Inflammatory macrophage treated with lipopolysaccharide for 1 hour (primary cell): ENCODE data around the gene CCDC186.

Source experiments
- DNase-seq, 2 donors: peaks; one replicate each; pipeline ENCODE4 v3.0.0-alpha.2; 2020 to 2022

CCDC186 gene

DNA sequence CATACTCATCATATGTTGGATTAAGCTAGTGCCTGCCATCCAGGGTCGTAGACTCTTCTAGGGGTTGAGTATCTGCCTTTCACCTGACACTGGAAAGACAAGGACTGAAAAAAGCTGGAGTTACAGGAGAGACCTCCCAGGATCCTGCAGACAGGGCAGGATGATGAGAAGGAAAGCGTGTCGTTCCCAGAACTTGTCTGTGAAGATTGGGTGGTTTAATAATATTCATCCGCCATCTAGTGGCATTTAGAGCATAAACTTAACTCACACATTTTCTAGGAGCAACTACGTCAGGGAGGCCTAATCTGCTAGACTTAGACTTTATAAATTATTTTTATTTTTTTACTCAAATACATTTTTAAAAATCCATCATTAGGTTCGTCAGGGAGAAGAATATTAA, 70.7 kb downstream of the CCDC186 start:
- DNase-seq = peak; percentile 38 to 72

DNA sequence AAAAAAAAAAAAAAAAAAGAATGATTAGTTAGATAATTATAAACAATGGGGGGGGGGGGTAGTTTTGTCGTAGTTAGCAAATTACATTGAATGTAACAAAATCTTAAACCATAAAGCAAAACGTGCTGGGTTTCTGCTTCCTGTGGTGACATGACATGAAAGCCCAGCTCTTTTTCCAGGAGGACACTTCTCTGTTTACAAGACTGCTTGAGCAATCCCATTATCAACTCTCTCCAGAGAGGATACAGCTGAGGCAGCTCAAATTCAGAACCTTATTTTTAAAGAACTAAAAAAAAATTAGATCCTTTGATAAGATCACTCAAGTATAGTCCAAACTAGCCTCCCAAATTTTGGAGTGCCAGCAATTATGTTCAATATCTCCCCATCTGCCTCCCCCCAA, 71.7 kb downstream of the CCDC186 start:
- peak; percentile 27 to 43 for DNase-seq

DNA sequence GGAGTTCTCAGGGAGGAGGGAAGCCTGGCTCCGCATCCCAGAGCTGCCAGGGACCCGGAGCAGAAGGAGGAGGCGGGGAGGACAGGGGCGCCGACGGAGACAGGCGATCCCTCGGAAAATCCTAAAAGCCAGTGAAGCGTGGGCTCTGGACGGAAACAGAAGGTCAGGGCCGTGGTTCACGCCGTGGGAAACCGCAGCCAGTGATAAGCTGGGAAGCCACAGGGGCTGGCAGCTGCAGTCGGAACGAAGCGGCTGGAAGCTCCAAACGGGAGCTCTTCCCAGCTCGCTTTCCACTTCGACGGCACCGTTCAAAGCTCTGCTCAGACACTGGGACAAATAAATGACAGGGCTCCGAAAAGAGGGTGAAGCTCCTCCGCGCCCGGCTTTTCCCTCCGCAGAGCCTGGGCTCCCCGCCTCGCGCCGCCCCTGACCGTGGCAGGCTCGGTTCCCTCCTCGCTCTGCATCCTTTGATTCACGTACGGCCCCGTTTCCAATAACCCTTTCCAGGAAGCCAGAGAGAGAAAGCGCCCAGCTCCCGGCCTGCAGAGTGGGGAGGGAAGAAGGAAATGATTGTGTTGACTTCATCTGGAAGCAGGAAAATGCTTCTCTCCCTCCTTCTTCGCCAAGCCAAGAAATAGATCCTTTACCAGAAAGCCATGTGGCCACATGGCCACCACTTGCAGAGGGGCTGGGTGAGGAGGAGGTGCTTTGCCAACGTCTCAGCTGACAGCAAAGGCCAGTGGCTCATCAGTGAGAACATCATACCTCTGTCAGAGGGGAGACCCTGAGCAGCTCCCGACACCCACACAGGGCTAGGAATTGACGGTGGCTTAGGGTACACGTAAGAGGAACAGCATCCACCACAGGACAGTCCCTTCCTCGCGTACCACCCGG, 72.9 kb downstream of the CCDC186 start:
- peak; percentile 22 to 26 for DNase-seq

DNA sequence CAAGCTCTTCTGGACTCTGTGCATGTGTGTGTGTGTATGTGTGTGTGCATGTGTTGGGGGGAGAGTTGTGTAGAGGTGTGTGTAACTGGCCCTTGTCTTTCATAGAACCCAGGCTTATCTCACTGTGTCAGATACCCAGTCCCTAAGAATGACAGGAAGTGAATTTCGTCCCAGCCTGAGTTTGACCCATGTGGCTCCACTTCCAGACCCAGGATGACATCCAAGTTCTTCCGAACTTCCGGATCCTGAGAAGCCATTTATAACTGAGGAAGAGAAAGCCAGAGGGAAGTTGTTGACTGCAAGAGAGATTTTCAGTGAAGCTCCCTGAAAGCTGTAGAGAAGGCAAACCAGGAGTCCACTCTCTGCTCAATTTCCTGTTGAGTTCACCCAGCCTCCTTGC, 77.1 kb downstream of the CCDC186 start:
- DNase-seq = no peak

DNA sequence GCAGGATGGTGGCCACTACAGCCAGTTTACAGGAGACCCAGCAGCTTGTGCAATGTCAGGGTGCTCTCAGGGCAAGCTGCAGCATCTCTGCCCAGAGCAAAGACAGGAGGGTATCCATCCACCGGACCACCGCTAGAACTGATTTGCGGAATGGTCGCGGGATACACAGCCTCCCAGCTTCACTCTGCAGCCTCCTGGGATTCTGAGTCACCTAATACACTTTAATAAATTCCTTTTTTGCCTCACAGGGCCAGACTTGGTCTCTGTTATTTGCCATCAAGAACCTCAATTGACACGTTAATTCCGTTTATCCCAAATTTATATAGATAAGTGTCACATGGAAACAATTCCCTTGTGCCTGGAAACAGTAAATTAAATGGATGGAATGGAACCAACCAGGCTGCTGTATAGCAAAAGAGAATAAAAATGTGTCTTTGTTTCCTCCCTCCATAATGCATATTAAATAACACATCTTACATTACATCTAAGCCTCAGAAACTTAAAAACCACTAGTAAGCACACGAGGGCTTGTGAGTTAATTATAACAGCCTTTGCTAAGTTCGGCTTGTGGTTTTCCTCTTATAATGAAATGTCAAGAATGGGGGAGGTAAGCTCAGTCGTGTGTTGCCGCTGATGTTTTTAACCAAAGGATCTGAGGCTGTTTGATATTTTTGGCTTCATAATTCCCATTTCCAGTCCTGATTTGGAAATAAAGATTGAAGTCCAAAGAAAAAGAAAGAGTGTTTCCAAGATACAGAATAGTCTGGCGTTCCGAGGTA, 78.3 kb downstream of the CCDC186 start:
- no peak for DNase-seq

DNA sequence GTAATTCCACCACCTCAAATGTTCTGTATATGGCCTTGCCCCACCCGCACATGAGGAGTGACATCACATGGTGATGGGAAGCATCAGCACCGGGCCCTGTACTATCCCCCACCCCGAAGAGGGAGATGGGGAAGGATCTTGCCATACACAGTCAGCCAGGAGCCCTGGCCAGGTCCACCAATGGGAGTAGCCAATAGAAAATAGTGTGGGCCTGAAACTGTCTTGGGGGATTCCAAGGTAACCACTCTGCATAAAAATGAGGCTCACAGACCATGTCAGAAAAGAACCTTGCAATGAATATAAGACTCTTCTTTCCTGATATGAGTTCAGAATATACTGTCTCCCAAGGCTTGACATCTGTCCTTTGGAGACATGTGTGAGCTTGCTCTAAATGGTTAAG, 79.2 kb downstream of the CCDC186 start:
- no peak for DNase-seq

DNA sequence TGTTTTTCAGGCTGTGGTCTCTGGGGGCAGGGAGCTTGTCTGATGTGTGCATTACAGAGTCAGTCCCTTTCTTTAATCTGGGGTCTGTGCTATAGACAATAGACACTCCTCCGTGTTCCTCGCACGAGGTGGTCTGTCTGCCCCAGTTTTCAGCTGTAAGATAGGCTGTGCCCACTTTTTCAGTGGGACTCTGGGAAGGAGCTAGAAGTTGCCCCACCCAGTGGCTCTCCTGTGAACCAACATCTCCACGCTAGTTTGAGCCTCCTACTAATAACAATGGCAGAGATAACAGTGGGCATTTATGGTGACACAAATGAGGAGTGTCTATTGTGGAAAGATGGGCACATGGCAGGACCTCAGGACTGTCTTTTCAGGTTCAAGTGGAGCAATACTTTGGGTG, 86.3 kb downstream of the CCDC186 start:
- no peak for DNase-seq

DNA sequence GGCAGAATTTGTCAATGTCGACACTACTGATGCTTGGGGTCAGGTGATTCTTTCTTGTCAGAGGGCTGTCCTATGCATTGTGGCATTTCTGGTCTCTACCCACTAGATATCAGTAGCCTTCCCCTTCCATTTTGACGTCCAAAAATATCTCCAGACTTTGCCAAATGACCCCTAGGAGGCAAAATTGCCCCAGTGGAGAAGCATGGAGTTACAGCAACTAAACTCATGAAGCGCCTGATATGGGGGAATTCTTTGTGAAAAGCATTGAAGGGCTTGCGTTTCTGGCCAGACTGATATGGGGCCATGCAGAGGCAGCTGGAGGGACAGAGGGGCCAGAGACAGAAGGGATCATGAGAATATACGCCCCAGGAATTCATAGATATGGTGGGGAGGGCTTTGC, 86.7 kb downstream of the CCDC186 start:
- no peak for DNase-seq

DNA sequence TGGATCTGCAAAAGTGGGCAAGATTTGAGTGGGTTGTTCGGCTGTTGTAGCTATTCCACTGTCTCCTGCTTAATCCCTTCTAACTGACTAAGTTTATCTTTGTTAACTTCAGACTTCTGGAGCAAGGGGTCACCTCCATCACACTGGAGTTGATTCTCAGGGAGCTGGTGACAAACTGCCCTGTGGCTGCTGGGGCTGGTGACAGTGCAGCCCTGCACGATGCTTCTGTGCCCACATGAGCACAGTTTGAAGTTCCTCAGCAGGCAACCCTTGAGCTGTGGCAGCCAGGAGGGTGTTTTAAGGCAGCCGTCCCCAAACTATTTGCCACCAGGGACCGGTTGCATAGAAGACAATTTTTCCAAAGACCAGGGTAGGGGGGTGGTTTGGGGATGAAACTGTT, 89.8 kb downstream of the CCDC186 start:
- no peak for DNase-seq

DNA sequence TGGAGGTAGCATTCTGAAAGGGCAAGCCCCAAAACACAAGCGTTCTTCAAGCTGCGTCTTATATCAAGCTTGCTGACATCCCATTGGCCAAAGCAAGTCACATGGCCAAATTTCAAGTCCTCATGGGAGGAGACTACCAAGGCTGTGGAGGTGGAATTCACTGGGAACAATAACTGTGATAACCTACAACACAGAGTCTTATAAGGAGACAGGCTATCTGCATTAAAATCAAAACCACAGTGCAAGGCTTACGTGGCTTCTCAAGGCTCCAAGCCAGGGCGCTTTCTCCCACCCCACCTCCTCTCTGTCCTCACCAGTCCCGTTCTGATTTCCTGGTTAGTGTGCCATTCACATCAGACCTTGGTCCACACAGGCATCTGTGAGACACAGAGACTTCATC, 91.0 kb downstream of the CCDC186 start:
- no peak for DNase-seq

DNA sequence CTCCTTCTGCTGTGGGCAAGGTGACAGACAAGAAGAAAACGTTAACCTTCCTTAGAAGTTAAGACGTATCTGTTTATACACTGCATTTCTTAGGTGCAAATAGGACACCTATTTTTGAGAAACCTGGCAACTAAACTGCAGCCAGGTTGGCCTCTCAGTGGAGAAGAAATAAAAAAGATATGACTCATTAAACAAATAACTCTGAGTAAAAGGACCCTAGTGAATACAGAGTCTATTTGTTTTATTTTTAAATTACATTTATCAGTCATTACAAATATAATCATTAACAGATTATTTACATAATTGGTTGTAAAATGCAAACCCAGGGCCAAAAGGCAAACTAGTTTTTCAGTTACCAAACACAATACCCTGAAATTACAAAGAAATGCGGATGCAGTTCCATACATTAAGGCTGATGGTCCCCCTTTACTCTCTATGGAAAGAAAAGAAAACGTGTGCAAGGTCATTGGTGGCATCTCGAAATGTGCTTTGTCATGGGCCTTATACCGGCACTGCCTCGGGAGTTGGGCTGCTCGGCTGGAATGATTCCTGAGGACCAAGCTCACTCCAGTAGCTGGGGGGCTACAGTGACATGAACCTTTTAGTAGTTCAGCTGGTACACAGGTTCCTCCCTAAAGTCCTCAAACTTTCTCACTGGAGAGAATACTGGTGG, 92.0 kb downstream of the CCDC186 start:
- DNase-seq = no peak

DNA sequence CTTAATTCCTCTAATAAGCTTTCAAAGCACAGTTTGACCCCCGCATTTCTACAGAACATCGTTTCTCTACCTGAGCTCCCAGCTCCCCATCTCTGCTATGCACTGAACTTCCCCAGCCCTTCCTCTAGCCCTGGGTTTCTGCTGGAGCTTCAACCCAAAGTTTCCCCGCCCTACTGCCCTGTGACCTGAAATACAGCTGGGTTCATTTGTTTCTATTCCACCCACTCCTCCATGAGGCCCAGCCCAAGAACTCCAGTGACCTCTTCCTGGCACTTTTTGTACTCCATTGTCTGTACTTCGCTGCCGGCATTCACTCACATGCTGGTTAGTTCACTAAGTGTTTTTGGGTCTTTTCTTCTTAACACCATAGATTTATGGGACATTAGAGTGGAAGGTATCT, 94.6 kb downstream of the CCDC186 start:
- peak; percentile 25 to 58 for DNase-seq

DNA sequence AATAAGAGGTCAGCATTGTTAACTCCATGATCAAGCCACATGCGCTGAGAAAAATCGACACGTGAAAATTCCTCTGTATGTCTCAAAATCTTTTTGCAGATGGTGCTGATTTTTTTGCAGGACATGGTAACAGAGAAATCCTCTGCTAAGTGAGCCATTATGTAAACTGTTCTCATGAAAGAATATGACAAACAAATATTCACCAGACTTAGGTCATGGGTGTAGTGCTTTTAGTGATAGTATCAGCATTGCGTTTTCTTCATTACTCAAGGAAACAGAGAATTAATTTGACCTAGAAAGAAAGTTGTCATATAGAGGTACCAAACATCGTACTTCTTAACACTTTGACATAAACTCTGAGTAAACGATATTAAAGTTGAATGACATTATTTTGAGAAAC, 95.7 kb downstream of the CCDC186 start:
- no peak for DNase-seq

DNA sequence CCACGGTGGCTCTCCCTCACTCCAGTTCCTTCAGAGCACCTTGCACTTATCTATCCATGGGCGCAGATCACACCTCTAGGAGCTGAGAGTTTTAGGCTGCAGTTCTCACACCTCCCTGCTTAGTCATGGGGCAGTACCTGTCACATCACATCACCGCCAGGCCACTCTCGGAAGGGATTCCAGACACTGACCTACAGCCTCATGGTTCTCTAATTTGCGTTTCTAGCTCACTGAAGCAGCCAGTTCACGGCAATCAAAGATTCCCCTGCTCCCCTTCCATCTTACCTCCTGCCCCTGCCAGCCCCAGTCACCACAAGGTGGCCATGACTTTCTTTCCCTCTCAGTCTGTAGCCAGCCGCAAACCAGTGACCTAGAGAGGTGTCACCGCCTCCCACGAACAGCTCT, 96.2 kb downstream of the CCDC186 start:
- DNase-seq = no peak

DNA sequence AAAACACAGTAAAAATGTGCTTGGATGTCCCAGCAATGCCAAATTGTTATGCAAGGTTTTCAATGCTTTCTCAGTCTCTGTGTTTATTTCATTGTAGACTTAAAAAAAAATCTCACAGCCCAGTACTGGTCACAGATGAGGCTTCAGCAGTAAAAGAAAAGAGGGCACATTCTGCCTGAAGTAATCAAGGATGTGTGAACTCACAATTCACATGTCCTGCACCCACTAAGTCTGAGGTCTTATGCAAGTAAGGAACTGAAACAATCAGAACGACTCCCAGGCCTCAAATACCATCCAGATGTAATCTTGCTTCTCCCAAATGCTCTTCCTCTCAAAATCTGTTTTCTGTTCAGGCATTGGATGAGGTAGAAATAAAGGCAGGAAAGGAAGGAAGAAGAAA, 96.7 kb downstream of the CCDC186 start:
- peak; percentile 53 to 78 for DNase-seq

DNA sequence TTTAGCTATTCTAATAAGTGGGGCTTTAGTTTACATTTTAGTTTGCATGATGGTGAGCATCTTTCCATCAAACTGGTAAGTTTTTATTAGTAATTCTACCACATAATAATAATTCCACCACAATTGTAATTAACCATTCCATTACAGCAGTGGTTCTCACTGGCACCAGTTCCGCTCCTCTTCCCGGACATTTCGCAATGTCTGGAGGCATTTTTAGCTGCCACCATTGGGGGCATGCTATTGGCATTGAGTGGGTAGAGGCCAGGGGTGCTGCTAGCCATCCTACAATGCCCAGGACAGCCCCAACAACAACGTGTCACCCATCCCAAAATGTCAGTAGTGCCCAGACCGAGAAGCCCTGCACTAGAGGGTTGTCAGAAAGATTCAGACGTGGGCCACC, 98.9 kb downstream of the CCDC186 start:
- no peak for DNase-seq

DNA sequence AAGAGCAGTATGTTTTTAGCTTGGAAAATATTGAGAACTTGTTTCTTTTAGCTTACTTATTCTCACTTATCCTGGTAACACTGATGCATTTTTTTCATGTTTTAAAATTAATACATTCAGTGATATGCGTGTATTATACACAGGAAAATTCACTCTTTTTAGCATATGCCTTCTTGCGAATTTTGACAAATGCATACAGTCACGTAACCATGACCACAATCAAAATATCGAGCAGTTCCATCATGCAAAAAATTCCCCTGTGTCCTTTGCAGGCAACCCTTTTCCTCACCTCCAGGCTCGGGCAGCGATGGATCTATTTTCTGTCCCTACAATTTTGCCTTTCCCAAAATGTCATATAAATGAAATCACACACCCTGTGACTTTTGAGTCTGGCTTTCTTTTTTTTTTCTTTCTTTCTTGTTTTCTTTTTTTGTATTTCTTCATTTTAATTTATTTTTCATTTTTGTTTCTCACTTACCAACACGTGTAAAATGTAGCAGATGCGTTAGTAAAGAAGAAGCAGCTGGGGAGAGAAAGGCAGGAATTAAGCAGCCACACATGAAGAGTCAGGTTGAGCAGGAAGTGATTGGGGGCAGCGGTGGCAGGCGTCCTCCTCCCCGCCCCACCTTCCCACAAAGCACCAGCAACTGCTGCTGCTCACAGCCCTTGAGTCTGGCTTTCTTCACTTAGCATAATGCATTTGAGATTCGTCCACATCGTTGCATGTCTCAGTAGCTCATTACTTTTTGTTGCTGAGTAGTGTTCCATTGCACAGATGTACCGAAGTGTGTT, 100.4 kb downstream of the CCDC186 start:
- no peak for DNase-seq

DNA sequence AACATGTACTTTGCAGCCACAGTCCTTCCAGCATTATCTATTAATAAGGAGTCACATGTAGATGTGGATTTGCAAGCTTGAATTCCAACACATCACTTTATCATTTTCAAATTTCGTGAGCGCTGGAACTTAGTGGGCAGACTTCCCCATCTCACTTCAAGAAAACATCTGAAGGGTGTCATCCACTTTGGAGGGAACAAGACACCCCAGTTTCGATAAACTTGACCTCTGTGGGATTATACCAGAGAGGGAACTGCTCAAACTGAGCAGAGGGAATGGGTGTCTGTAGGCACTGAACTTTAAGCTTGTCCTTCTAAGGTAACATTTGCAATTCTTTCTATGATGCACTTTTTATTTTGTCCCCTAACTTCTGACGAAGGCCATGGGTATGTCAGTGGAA, 102.8 kb downstream of the CCDC186 start:
- DNase-seq = peak; percentile 54 to 58
